ENCODE results near the gene PDCD1. TPM values are rescaled to one million over a fixed set of nuclear protein-coding genes. Genes with fewer than 3 reads are reported as not detected.
"Not testable (repeated sequence)": the region's sequence is repeated elsewhere in the genome, so short reads cannot be mapped to it uniquely, and the experiment has no call there.

PDCD1 gene
- total RNA-seq: not detected in 2 replicates
- long read RNA-seq, partial matches to known transcripts: 0 of 1 reads
- long read RNA-seq, other reads (novel, unspliced or antisense): 1 of 1 reads

DNA sequence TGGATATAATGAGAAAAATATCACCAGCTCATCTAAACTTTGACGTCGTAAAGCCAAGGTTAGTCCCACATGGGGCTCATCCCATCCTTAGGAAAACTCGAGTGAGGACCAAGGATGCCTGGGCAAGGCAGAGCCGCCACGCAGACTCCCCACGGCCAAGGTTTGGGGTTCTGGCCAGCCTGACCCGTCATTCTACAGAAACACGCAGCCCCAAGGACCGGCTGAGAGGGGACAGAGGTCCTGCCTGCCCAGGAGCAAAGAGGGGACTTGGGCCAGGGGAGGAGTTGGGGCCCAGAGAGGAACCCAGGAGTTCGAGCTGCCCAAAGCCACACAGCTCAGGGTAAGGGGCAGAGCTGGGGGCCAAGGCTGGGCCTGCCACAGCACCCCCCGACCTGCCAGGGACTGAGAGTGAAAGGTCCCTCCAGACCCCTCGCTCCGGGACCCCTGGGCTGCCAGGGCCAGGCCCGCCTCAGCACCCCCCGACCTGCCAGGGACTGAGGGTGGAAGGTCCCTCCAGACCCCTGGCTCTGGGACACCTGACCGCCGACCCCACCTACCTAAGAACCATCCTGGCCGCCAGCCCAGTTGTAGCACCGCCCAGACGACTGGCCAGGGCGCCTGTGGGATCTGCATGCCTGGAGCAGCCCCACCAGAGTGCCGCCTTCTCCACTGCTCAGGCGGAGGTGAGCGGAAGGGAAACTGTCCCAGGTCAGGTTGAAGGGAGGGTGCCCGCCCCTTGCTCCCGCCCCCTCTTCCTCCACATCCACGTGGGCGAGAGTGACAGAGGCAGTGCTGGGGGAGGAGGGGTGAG is at the start of gene PDCD1:
Gene PDCD1 (minus strand): TSS at position 689 of the 811 bp plus-strand sequence. CDS start 56 bp downstream, at position 633.
- peaks cover 8% of the 10 kb centered on the region for H3K27me3 Mint-ChIP-seq
- H3K27ac Mint-ChIP-seq: no peak within 1 kb of the TSS
- no peaks in the 10 kb centered on the region for H3K9me3 Mint-ChIP-seq (ENCODE audit: low read depth)
- no peaks in the 10 kb centered on the region for H3K4me1 Mint-ChIP-seq (ENCODE audit: low read depth)
- no peaks in the 10 kb centered on the region for H3K36me3 Mint-ChIP-seq (ENCODE audit: insufficient read depth)
- DNase-seq (ENCODE audit: low spot score, unreplicated experiment): no peak
- TF ChIP-seq, protein P1, sequence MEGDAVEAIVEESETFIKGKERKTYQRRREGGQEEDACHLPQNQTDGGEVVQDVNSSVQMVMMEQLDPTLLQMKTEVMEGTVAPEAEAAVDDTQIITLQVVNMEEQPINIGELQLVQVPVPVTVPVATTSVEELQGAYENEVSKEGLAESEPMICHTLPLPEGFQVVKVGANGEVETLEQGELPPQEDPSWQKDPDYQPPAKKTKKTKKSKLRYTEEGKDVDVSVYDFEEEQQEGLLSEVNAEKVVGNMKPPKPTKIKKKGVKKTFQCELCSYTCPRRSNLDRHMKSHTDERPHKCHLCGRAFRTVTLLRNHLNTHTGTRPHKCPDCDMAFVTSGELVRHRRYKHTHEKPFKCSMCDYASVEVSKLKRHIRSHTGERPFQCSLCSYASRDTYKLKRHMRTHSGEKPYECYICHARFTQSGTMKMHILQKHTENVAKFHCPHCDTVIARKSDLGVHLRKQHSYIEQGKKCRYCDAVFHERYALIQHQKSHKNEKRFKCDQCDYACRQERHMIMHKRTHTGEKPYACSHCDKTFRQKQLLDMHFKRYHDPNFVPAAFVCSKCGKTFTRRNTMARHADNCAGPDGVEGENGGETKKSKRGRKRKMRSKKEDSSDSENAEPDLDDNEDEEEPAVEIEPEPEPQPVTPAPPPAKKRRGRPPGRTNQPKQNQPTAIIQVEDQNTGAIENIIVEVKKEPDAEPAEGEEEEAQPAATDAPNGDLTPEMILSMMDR (IDR thresholded peaks at IDR 0.05; ENCODE audit: unreplicated experiment): no peak
- no peak within 1 kb of the TSS for H3K4me3 Mint-ChIP-seq (ENCODE audit: low read depth)

DNA sequence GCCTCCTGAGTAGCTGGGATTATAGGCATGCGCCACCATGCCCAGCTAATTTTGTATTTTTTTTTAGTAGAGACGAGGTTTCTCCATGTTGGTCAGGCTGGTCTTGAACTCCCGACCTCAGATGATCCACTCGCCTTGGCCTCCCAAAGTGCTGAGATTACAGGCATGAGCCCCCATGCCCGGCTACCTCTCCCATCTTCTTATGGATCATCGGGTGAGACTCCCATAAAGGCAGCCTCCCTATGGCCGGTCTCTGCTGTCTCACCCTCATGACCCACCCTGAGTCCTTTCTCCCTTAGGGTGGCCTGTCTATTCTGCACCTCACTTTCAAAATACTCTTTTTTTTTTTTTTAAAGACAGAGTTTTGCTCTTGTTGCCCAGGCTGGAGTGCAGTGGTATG is 49.1 kb upstream of the PDCD1 start:
- H3K4me3 Mint-ChIP-seq (ENCODE audit: low read depth); H3K4me1 Mint-ChIP-seq (ENCODE audit: low read depth); H3K27me3 Mint-ChIP-seq; DNase-seq (ENCODE audit: low spot score, unreplicated experiment); H3K36me3 Mint-ChIP-seq (ENCODE audit: insufficient read depth); H3K27ac Mint-ChIP-seq; H3K9me3 Mint-ChIP-seq (ENCODE audit: low read depth): not testable (repeated sequence)

DNA sequence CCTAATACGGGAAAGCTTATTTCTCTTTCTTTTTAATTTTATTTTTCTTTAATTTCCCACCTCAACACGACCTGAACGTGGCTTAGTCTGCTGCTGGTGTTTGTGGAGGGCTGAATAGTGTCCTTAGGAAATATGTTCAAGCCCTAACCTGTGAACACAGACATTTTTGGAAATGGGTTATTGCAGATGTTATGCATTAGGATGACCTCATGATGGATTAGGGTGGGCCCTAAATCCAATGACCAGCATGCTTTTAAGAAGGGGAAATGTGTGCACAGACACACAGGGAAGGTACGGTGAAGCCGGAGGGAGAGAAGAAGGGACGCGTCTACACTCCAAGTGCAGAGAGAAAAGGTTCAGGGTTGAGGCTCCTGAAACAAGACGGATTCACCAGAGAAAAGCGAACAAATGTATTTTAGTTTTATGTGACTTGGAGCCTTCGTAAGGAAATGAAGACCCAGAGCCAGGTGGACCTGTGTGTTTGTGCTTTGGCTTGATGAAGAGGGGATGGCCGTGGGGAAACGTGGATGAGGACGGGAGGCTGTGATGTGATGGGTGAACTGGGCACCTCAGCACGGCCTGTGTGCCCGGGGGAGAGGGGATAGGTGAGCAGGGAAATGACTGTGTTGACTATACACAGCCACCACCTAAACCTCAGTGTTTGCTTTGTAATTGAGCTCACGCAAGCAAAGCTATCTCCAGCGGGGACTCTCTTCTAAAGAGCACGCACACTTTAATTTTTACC is 48.3 kb upstream of the PDCD1 start:
- H3K27me3 Mint-ChIP-seq: peaks cover 7% of the 10 kb centered on the region
- no peak overlapping the region for H3K4me3 Mint-ChIP-seq (ENCODE audit: low read depth)
- no peaks in the 10 kb centered on the region for H3K9me3 Mint-ChIP-seq (ENCODE audit: low read depth)
- H3K4me1 Mint-ChIP-seq (ENCODE audit: low read depth): peaks cover 4% of the 10 kb centered on the region
- H3K27ac Mint-ChIP-seq: no peak overlapping the region
- no peaks in the 10 kb centered on the region for H3K36me3 Mint-ChIP-seq (ENCODE audit: insufficient read depth)
- TF ChIP-seq, protein P1 (IDR thresholded peaks at IDR 0.05; ENCODE audit: unreplicated experiment): no peak
- no peak for DNase-seq (ENCODE audit: low spot score, unreplicated experiment)

- not testable (repeated sequence) for H3K27ac Mint-ChIP-seq
These were observed 47.7 kb upstream of the PDCD1 start for GRCh38 chr2:241906378-241906770.

DNA sequence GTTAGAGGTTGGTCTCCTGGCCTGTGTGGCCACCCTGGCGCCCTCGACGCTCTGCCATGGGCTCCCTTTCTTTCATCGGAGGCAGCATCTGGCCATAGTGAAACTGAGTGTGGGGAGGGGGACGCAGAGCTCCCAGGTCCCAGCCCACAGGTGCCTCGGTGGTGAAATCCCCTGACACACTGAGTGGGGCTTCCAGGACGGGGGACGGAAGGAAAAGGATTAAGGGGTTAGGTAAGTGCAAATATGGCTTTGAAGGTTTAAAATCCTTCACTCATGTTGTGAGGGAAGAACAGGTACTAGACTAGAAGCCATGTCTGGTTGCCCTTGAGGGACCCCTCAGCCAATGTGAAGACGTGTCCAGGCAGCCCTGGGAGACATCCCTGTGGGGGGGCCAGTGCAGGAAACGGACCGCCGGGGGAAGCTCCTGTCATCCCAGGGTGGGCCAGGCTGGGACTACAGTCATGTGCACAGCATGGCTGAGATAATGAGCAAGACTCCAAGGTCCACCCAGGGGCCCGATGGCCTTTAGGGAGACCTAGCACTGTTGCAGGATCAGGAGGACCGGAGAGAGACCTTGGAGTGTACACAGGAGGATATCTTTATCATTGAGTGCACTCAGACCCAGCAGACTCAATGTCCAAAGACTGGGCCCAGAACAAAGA is 47.2 kb upstream of the PDCD1 start:
- H3K27ac Mint-ChIP-seq: no peak overlapping the region
- peaks cover 14% of the 10 kb centered on the region for H3K27me3 Mint-ChIP-seq
- peaks cover 11% of the 10 kb centered on the region for H3K4me1 Mint-ChIP-seq (ENCODE audit: low read depth)
- no peaks in the 10 kb centered on the region for H3K9me3 Mint-ChIP-seq (ENCODE audit: low read depth)
- no peak overlapping the region for H3K4me3 Mint-ChIP-seq (ENCODE audit: low read depth)
- no peak for DNase-seq (ENCODE audit: low spot score, unreplicated experiment)
- no peaks in the 10 kb centered on the region for H3K36me3 Mint-ChIP-seq (ENCODE audit: insufficient read depth)
- TF ChIP-seq, protein P1 (IDR thresholded peaks at IDR 0.05; ENCODE audit: unreplicated experiment): no peak

More at GRCh38 chr2:241906378-241906770, 47.7 kb upstream of the PDCD1 start:
- peaks cover 12% of the 10 kb centered on the region for H3K27me3 Mint-ChIP-seq
- not testable (repeated sequence) for H3K9me3 Mint-ChIP-seq (ENCODE audit: low read depth); H3K36me3 Mint-ChIP-seq (ENCODE audit: insufficient read depth); H3K4me1 Mint-ChIP-seq (ENCODE audit: low read depth); DNase-seq (ENCODE audit: low spot score, unreplicated experiment); H3K4me3 Mint-ChIP-seq (ENCODE audit: low read depth)

Data from progenitor cell of endocrine pancreas (in vitro differentiated cells).